Upper lobe of left lung (tissue), 6 donors: ENCODE measurements around the gene RBFOX2. TPM values are rescaled to one million over a fixed set of nuclear protein-coding genes. Genes with fewer than 3 reads are reported as not detected.
A peak's percentile ranks its signal among the peaks of the same experiment; 100 is the strongest.

ENCODE experiments used
- ATAC-seq, 2 donors: fragments of 200-7000 bp; cut with Tn5 transposase; one replicate each; pipeline ENCODE4 v1.9.1; 2022; ENCODE audit warnings: mild to moderate bottlenecking in 2 of 2, moderate library complexity in 2 of 2; ENCODE audit not compliant: low FRiP score in 2 of 2
- DNase-seq, 2 donors: peaks; one replicate each; pipeline ENCODE4 v3.0.0-alpha.2; 2019 to 2020
- H3K27ac ChIP-seq, 4 donors: fragments of 200-600 bp; sonication (generic); one replicate each; pipeline ENCODE4 v1.5.1; 2016 to 2019
- H3K27me3 ChIP-seq, 4 donors: fragments of 200-600 bp; sonication (generic); one replicate each; pipeline ENCODE4 v1.5.1; 2017 to 2019
- H3K36me3 ChIP-seq, 4 donors: fragments of 200-600 bp; sonication (generic); one replicate each; pipeline ENCODE4 v1.5.1; 2016 to 2019
- H3K4me1 ChIP-seq, 4 donors: fragments of 200-600 bp; sonication (generic); one replicate each; pipeline ENCODE4 v1.5.1; 2018 to 2019
- H3K4me3 ChIP-seq, 4 donors: fragments of 200-600 bp; sonication (generic); one replicate each; pipeline ENCODE4 v1.5.1; 2017 to 2019; ENCODE audit warnings: mild to moderate bottlenecking in 2 of 4, moderate library complexity in 1 of 4
- H3K9me3 ChIP-seq, 4 donors: fragments of 200-600 bp; sonication (generic); one replicate each; pipeline ENCODE4 v1.5.1; 2018 to 2019
- EP300 ChIP-seq, 4 donors: sonication (generic); formaldehyde crosslinking; IDR thresholded peaks; one replicate each; pipeline ENCODE4 v1.5.1; 2017; ENCODE audit warnings: antibody characterized with exemption in 4 of 4, control low read depth in 2 of 4
- POLR2A ChIP-seq, 4 donors: fragments of 450-650 bp; IDR thresholded peaks; one replicate each; pipeline ENCODE4 v1.5.1; 2016 to 2017; ENCODE audit warnings: antibody characterized with exemption in 4 of 4, mild to moderate bottlenecking in 2 of 4
- POLR2AphosphoS5 ChIP-seq, 2 donors: sonication (generic); formaldehyde crosslinking; IDR thresholded peaks; one replicate each; pipeline ENCODE4 v1.5.1; 2017; ENCODE audit warnings: antibody characterized with exemption in 2 of 2
- WGBS, 2 donors: methylation state at CpG; one replicate each; pipeline ENCODE4 v1.1.5; 2017 to 2018; 5-methylcytosine and 5-hydroxymethylcytosine counted together
- total RNA-seq, 6 donors: library from RNA; depleted of rRNA in 4 of 6; stranded (reverse); fragments of >200 nt in 4 of 6; gene quantifications; one replicate each; pipeline versions ENCODE4 v1.1.0 to v1.2.1, GENCODE V29; 2016 to 2021
- TF ChIP-seq, protein P1 (sequence below), 6 experiments: fragments of 450-650 bp in 4 of 6; fragments of 200-600 bp in 2 of 6; sonication (generic) in 2 of 6; IDR thresholded peaks; one replicate each; pipeline ENCODE4 v1.5.1; 2016 to 2019; ENCODE audit warnings: antibody characterized with exemption in 6 of 6
- donor health status: DM: no; HTN: no; CAD: no; lungs with moderate emphysema.
- donor health status: DM: no; HTN: yes; CAD: no; lungs with severe emphysema.

Gene RBFOX2
- total RNA-seq, 6 donors from 2014 or later: 47.8 to 86.4 (median 54.5) TPM

DNA sequence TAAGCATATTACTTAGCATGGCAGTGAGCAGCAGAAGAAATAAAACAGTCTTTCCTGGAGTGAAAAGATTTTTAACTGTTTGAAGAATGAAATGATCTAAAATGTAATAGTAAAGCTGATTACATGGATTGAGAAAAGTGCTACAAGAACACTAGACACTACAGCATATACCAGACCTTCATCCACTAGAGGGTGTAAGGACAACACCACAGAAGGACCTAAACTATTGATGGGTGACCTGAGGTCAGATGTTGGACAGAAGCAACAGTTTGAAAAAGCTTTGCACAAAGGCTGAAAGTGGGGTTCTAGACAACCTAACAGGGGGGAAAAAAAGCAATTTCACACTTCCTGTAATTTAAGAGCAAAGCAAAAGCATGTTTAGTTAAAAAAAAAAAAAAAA is 97.7 kb downstream of the RBFOX2 start:
- Histone ChIP-seq H3K36me3 (no peaks in the 10 kb centered on the region), H3K27me3 (no peaks in the 10 kb centered on the region), H3K27ac (no peak overlapping the region), H3K4me1 (no peaks in the 10 kb centered on the region), H3K4me3 (no peak overlapping the region), H3K9me3 (no peaks in the 10 kb centered on the region)
- TF ChIP-seq, protein P1, sequence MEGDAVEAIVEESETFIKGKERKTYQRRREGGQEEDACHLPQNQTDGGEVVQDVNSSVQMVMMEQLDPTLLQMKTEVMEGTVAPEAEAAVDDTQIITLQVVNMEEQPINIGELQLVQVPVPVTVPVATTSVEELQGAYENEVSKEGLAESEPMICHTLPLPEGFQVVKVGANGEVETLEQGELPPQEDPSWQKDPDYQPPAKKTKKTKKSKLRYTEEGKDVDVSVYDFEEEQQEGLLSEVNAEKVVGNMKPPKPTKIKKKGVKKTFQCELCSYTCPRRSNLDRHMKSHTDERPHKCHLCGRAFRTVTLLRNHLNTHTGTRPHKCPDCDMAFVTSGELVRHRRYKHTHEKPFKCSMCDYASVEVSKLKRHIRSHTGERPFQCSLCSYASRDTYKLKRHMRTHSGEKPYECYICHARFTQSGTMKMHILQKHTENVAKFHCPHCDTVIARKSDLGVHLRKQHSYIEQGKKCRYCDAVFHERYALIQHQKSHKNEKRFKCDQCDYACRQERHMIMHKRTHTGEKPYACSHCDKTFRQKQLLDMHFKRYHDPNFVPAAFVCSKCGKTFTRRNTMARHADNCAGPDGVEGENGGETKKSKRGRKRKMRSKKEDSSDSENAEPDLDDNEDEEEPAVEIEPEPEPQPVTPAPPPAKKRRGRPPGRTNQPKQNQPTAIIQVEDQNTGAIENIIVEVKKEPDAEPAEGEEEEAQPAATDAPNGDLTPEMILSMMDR (IDR thresholded peaks at IDR 0.05): peak; percentile 34 to 78 (median 60)
- TF ChIP-seq POLR2A (IDR thresholded peaks at IDR 0.05): no peak
- ATAC-seq (peak; percentile 82 to 83), DNase-seq (no peak)

DNA sequence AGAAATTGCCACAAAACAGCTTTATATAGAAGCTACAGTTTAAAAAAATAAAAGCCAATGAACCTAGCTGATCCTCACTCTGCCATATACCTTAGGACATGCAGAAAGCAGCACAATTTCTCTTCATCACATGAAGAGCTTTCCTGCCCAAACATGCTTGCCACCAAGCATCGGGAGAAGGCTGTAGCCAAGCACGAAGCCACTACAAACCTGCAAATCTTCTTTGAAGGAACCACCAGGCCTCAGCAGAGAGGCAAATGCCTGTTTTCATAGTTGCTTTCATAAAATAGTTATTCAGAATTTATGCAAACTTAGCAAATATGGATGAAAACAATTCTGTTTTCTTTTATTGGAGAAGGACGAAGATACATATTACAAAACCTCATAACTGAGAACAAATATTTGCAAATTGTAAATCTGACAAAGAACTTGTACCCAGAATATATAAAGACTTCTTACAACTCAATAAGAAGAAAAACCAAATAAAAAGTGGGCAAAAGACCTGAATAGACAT is 100.3 kb downstream of the RBFOX2 start:
- Histone ChIP-seq H3K27me3 (no peaks in the 10 kb centered on the region), H3K9me3 (no peaks in the 10 kb centered on the region), H3K36me3 (no peaks in the 10 kb centered on the region), H3K27ac (no peak overlapping the region), H3K4me1 (no peaks in the 10 kb centered on the region), H3K4me3 (no peak overlapping the region)
- 60 to 62% methylated on average over 3 of the region's 3 CpGs for WGBS, 2 donors
- DNase-seq (no peak), ATAC-seq (no peak)
- TF ChIP-seq EP300 (IDR thresholded peaks at IDR 0.05): no peak
- TF ChIP-seq, protein P1 (IDR thresholded peaks at IDR 0.05): no peak
- no peak for TF ChIP-seq POLR2A (IDR thresholded peaks at IDR 0.05)
- TF ChIP-seq POLR2AphosphoS5 (IDR thresholded peaks at IDR 0.05): no peak

DNA sequence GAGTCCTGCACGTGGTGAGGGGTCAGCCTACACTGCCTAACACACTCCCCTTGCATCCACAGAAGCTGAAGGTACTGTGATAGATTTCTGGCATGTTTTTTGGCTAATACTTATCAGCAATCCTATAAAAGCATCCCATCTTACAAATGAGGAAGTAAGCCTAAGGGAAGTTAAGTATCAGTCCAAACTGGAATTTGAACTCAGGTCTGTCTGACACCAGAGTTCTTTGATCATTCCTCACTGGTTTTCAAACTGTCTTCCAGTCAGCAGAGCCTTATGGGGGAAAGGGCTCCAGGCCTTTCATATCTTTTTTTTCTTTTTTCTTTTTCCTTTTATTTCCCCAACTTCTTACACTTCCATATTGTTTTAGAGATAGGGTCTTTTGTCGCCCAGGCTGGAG is 105.6 kb downstream of the RBFOX2 start:
- Histone ChIP-seq H3K27me3 (no peaks in the 10 kb centered on the region), H3K4me1 (peaks cover 15 to 30% (median 26%) of the 10 kb centered on the region in 4 donors), H3K4me3 (no peak overlapping the region), H3K9me3 (no peaks in the 10 kb centered on the region), H3K27ac (no peak overlapping the region), H3K36me3 (no peaks in the 10 kb centered on the region)
- TF ChIP-seq POLR2A (IDR thresholded peaks at IDR 0.05) (no peak), POLR2AphosphoS5 (IDR thresholded peaks at IDR 0.05) (no peak), EP300 (IDR thresholded peaks at IDR 0.05) (no peak)
- TF ChIP-seq, protein P1 (IDR thresholded peaks at IDR 0.05): no peak
- DNase-seq: no peak
- no peak for ATAC-seq
- WGBS, 2 donors: 79 to 93% methylated on average over 2 of the region's 2 CpGs

DNA sequence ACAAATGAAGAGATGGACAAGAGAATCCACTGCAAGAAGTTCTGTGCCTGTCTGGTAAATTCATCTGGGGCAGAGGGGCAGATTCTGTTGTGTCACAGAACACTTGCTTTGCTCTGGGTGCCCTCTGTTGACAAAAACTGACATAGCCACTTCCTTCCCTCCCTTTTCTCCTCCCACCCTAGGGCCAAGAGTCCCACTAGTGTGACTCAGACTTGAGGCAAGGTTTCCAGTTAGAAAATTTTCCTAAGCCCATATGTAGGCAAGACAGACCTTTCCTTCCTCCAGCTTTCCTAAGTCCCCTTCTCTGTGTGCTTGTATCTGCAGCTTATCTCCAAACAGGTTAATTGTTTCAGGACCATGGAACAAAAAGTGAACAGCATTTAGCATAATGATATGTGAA is 106.8 kb downstream of the RBFOX2 start:
- peak; percentile 80 to 95 for ATAC-seq
- Histone ChIP-seq H3K36me3 (no peaks in the 10 kb centered on the region), H3K27me3 (no peaks in the 10 kb centered on the region), H3K4me1 (peaks cover 15 to 32% (median 28%) of the 10 kb centered on the region in 4 donors), H3K27ac (peak overlapping the region; percentile 51 to 67 (median 56)), H3K9me3 (no peaks in the 10 kb centered on the region), H3K4me3 (no peak overlapping the region)
- TF ChIP-seq EP300 (IDR thresholded peaks at IDR 0.05): no peak
- TF ChIP-seq POLR2AphosphoS5 (IDR thresholded peaks at IDR 0.05): peak; percentile 9 to 31
- TF ChIP-seq, protein P1 (IDR thresholded peaks at IDR 0.05): peak; percentile 41 to 65 (median 52)
- TF ChIP-seq POLR2A (IDR thresholded peaks at IDR 0.05): no peak
- DNase-seq: peak in 1 of 2 donors; percentile 74

DNA sequence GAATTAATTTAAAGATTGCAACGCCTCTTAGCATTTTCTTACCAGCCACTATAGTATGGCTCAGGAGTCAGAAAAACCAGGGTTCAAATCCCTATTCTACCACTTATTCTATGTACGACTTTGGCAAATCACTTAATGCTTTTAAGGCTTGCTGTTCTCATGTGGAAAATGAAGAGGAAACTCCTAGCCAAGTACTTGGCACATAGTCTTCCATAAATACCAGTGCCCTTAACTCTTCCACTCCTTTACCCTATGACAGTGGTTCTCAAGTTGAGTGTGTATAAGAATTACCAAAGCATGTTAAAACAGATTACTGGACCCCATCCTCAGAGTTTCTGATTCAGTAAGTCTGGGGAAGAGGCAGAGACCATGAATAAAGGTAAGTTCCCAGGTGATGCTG is 107.6 kb downstream of the RBFOX2 start:
- WGBS, 2 donors: 47 to 48% methylated on average over 2 of the region's 2 CpGs
- Histone ChIP-seq H3K36me3 (no peaks in the 10 kb centered on the region), H3K27me3 (no peaks in the 10 kb centered on the region), H3K4me3 (no peak overlapping the region), H3K4me1 (peaks cover 19 to 32% (median 30%) of the 10 kb centered on the region in 4 donors), H3K27ac (peak overlapping the region in 3 of 4 donors; percentile 12 to 52 (median 19)), H3K9me3 (no peaks in the 10 kb centered on the region)
- DNase-seq: no peak
- no peak for ATAC-seq
- TF ChIP-seq, protein P1 (IDR thresholded peaks at IDR 0.05): no peak
- TF ChIP-seq POLR2AphosphoS5 (IDR thresholded peaks at IDR 0.05): no peak
- TF ChIP-seq POLR2A (IDR thresholded peaks at IDR 0.05): no peak
